Esophagus squamous epithelium (tissue), 4 donors: ENCODE results near the gene EXOC1.

Experiments used
- POLR2A ChIP-seq, 4 donors: fragments of 450-650 bp; IDR thresholded peaks; one replicate each; pipeline ENCODE4 v1.6.1; 2017; ENCODE audit warnings: antibody characterized with exemption in 4 of 4, mild to moderate bottlenecking in 4 of 4, moderate library complexity in 3 of 4
- TF ChIP-seq, protein P1 (sequence below), 6 experiments: fragments of 450-650 bp in 4 of 6; fragments of 200-600 bp in 2 of 6; sonication (generic) in 2 of 6; IDR thresholded peaks; one replicate each; pipeline ENCODE4 v1.5.1; 2016 to 2019; ENCODE audit warnings: antibody characterized with exemption in 6 of 6, mild to moderate bottlenecking in 4 of 6, moderate library complexity in 4 of 6

DNA sequence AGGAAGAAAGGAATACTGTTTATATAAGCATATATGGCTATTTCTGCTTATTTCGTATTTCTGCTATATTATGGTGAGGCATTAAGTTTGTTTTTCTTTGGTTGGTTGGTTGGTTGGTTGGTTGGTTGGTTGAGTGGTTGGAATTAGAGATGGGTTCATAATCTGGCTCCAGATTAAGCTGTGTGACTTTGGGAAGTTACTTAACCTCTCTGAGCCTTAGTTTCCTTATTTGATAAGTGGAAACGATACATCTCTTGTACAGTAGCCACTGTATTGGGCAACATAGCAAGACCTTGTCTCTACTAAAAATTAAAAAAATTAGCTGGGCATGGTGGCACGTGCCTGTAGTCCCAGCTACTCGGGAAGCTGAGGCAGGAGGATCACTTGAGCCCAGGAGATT lies 49.2 kb downstream of the EXOC1 start:
- no peak for TF ChIP-seq POLR2A (IDR thresholded peaks at IDR 0.05)
- TF ChIP-seq, protein P1, sequence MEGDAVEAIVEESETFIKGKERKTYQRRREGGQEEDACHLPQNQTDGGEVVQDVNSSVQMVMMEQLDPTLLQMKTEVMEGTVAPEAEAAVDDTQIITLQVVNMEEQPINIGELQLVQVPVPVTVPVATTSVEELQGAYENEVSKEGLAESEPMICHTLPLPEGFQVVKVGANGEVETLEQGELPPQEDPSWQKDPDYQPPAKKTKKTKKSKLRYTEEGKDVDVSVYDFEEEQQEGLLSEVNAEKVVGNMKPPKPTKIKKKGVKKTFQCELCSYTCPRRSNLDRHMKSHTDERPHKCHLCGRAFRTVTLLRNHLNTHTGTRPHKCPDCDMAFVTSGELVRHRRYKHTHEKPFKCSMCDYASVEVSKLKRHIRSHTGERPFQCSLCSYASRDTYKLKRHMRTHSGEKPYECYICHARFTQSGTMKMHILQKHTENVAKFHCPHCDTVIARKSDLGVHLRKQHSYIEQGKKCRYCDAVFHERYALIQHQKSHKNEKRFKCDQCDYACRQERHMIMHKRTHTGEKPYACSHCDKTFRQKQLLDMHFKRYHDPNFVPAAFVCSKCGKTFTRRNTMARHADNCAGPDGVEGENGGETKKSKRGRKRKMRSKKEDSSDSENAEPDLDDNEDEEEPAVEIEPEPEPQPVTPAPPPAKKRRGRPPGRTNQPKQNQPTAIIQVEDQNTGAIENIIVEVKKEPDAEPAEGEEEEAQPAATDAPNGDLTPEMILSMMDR (IDR thresholded peaks at IDR 0.05) = no peak
